Neural progenitor cell (in vitro differentiated cells): ENCODE data around the gene SMC3.
"Not testable (repeated sequence)": the region's sequence is repeated elsewhere in the genome, so short reads cannot be mapped to it uniquely, and the experiment has no call there.

Experiments used
- CTCF ChIP-seq: fragments of 200-600 bp; sonication (generic); IDR thresholded peaks from 2 replicates; pipeline ENCODE4 v1.5.1; 2017; ENCODE audit warnings: antibody characterized with exemption, mild to moderate bottlenecking
- EZH2 ChIP-seq: fragments of 200-600 bp; sonication (generic); IDR thresholded peaks from 2 replicates; pipeline ENCODE4 v1.6.1; 2017; ENCODE audit warnings: antibody characterized with exemption, mild to moderate bottlenecking, moderate library complexity
- EZH2phosphoT487 ChIP-seq: fragments of 200-600 bp; sonication (generic); IDR thresholded peaks from 2 replicates; pipeline ENCODE4 v1.6.1; 2017; ENCODE audit warnings: antibody characterized with exemption

DNA sequence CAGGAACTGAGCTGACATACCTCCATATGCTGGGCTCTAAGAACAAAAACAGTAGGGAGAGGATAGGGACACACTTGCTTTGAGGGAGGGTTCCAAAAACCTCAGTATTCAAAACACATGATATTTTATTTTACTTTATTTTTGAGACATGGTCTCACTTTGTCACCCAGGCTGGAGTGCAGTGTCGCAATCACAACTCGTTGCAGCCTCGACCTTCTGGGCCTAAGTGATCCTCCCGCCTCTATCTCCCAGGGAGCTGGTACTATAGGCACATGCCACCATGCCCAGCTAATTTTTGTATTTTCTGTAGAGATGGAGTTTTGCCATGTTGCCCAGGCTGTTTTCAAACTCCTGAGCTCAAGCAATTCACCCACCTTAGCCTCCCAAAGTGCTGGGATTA, 34.9 kb upstream of the SMC3 start:
- TF ChIP-seq EZH2phosphoT487, CTCF, EZH2: not testable (repeated sequence)
